Measurements from ENCODE around the gene DBH.

The DBH gene

GRCh38 chr9:133708246-133709014, 72.3 kb downstream of the DBH start:
- Histone ChIP-seq H3K27ac (peak overlapping the region in 6 of 11 experiments; percentile 73 to 87 (median 85); a peak in 11 of 22 replicates), H3K4me3 (no peak overlapping the region), H3K4me1 (peaks cover 85 to 100% (median 100%) of the 10 kb centered on the region in 10 experiments), H3K27me3 (peaks cover 0 to 45% (median 0%) of the 10 kb centered on the region in 11 experiments; a peak in 7 of 22 replicates), H3K36me3 (no peaks in the 10 kb centered on the region), H3K9me3 (replicated peaks in 1 of 11) (no peaks in the 10 kb centered on the region), H3K4me2 (peak overlapping the region; percentile 81 to 100 (median 97)), H3K9ac (peak overlapping the region in 8 of 11 experiments; percentile 6 to 79 (median 70); a peak in 13 of 22 replicates), H4K20me1 (no peaks in the 10 kb centered on the region)
- no peak for TF ChIP-seq Cebpa-rat (IDR thresholded peaks at IDR 0.05)
